Measurements from ENCODE around the gene TSPAN9.

The TSPAN9 gene

DNA sequence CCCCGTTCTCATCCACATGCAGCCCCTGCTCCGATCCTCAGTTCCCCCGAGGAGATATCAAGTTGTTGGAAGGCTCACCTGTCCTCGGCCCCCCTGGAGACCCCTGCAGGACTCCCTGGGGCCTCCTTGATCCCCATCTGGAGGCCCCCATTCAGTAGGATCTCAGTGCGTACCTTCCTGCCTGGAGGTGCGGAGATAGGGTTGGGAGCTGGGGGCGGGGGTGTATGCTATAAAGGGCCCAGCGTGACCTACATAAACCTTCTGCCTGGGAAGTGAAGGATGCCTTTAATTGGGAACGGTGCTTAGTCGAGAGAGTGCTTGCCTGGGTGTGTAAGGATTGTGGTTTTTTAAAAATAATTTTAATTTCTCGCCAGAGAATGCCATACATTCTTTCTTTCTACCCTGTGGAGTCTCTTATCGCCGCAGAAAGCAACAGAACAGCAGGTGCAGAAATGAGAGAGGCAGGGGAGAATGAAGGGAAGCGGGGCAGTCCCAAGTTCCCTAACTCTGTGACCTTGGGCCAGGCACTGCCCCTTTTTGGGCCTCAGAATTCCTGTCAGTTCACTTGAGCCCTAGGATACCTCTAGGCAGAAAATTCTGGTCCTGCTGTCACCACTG is 153.7 kb downstream of the TSPAN9 start:
- DNase-seq, result no peak

DNA sequence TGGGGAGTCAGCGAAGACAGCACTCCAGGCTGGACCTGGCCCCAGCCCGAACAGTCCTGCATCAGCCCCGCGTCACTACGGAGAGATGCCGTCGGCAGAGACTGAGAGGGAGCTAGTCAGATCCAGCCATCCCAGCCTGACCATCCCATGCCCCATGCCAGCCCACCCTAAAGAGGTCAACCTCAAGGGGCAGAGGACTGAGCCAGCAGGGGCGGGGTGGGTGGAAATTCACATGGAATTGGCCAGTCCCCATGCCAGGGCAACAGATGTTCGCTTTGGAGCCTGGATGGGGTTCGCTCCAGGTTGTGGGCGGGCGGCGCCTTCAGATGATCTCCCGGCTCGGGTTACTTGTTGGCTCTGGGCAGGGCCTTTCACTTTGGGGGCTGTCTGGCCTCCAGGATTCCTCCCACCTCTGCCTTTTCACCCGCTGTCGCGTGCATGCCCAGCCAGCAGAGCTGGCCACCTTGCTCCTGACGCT is 154.3 kb downstream of the TSPAN9 start:
- no peak for DNase-seq

DNA sequence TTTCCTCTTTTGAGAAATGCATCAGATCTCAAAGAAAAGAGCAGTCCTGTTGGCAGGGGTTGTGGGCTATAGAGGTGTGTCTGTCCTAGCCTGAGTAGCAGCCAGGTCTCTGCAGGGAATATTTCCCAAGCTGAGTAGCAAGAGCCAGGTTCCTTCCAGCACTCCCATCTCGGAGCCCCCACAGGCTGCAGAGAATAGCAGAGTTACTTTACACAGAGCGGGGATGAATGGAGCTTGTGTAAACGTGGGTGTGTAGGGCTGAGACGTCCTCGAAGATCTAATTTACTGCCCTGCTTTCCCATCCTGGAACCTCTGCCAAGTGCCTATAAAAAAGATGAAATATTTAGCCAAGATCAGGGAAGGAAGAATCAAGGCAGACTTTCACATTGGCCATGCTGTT is 156.6 kb downstream of the TSPAN9 start:
- DNase-seq, result peak in 2 of 3 experiments; percentile 35 to 45

DNA sequence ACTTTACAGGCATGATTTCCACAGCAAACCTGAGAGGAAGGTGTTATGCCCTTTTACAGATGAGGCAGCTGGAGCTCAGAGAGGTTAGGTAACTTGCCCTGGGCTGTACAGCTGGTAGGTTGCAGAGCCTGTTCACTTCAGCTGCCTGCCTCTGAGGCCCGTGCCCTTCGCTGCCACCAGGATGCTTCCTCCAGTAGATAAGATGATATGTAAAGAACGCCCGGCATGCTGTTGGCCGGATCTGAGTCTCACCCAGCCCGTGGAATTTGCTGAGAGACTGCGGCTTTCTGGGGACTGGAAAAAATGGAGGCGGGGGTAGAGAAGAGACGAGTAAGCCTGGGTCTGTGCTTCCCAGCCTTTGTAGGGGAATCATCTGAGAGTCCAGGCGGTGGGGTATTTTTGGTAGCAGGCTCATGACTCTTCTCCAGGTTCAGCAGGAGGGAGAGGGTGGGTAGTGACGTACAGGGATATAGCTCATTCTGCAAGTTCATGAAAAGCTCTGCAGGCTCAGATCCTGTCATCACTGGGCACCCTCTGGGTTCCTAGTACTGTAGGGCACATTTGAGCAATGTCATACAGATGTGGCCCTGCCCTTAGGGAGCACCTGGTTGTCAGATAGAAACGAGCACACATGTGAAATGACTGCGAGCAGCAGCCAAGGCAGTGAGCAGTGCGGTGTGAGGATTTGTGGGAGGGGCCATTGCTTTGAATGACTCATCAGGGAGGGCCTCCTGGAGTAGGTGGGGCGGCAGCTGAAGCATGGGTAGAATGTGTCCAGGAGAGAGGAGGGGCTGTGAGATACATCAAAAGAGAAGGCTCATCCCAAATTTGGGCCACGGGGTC is 159.4 kb downstream of the TSPAN9 start:
- peak in 2 of 3 experiments; percentile 34 to 59 for DNase-seq

DNA sequence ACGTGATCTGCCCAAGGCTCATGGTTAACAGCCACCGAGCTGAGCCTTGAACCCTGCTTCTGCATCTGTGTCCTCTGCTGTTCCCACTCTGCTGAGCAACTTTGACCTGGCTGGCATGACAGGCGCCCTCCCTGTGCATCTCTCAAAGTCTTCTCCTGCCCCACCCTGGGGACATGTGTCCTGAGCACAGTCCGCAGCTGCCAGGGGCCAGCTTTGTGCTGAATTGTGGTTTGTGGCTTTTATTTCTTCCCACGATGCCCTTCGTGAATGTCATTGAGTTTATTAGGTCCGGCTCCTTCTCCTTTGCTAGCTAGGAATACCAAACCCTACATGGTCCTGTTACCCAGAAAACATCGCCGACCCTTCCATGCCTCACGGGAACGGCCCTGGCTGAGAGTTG is 161.0 kb downstream of the TSPAN9 start:
- DNase-seq, result no peak

DNA sequence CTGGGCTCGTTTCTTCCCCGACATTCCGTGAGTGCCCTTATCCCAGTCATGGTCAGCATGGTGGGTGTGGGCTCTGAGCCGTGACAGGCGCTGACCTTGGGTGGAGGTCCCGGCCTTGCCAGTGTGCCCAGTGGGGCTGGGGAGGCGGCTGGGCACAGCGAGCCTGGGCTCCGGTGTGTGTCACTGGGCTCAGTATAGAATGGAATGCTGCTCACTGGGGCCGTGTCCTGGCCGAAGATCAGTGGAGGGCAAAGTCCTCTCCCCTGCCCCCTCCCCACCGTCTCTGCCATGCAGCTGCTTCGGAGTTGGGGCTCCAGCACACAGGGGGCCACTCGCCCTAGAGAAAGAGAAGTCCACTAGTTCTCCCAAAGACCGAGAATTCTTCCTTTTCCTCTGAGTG is 164.4 kb downstream of the TSPAN9 start:
- DNase-seq, result no peak

DNA sequence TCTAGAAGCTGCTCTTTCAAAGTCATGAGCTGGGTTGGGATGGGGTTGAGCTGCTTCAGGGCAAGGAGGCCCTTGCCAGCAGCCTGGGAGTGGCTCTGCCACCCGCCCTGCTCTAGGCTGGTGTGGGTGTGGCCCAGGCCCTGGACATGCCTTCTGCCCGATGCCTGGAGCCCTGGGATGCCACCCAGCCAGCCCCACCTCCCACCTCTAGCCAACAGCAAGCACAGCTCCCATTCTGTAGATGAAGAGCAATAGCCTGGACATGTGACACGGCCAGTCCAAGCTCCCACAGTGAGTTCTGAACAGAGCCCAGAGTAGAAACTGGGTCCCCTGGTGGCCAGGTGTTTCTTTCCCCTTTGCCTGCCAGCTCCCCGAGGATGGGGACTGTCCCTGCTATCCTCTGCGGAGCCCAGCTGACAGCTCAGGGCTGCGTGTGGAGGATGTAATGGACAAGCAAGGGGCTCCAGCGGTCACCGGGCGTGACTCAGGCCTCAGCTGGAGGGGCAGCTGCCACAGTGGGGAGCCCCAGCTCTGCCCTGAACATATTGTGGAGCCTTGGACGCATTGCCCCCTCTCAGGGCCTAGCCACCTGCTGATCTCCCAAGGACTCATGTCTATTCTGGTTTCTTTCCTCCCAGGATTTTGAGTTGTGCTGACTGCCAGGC is 165.2 kb downstream of the TSPAN9 start:
- peak in 2 of 3 experiments; percentile 43 to 71 for DNase-seq

DNA sequence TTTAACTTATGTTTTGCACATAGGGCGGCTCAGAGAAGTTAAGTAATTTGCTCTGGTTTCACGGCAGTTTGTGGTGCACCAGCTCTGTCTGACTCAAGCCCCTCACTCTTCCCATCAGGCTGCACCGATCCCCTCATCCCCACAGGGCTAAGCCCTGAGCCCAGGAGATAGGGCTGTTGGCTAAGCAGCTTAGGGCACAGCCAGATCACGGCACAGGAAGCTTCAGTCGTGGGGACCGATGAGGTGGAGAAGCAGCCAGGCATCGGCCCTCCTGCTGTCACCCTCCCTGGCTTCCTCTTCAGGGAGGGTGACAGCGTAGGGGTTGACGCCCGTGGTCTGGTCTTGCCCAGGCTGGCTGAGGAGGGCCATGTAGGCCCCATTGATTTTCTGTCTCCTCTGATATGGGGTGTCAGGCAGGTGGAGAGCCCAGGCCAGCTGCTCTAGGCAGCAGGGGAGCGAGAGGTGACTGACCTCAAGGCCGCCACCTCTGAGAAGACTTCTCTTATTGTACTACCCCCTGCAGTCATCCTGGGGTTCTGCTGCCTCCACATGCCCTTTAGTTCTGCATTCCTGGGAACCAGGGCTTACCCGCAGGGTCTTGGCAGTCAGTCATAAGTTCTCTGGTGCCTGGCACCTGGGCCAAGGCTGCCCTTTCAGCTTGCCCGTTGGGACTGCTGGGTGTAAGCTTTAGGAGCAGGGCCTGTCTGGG is 166.4 kb downstream of the TSPAN9 start:
- DNase-seq, result no peak

DNA sequence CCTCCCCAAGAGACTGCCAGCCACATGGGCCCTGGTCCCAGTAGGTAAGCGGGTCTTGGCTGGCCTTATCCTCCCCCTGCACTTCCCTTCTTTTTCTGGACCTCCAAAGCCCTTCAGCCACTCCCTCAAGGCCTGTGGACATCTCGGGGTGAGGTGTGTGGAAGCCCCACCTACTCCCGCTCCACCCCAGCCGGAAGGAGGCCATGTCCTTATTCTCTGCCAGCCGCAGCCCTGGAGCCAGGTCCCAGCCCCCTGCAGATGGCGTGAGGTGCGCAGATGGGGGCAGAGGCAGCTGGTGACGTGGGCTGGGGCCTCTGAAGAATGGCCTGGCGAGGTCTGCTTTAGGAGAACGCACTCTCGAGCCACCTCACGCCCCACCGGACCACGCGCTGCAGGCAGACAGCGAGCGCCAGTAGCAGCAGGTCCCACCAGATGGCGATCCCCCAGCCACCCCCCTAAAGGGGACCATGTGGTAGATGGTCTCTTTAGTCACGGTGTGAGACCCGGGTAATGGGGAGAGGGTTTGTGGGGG is 167.1 kb downstream of the TSPAN9 start:
- no peak for DNase-seq

DNA sequence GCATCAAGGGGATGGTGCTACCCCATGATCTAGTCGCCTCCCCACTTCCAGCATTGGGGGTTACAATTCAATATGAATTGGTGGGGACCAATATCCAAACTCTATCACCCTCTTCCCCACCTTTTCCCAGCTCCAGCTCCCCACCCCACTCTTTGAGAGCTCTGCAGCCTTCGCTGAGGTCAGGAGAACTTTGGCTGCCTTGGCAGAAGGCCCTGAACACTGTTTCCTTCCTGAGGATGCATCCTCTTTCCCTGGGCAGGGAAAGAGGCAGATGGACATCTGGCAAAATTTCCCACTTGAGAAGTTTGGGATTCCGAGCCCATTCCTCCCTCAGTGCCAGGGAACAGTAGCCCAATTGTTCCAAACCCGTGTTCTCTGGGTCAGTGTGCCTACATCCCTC is 169.1 kb downstream of the TSPAN9 start:
- DNase-seq, result no peak

DNA sequence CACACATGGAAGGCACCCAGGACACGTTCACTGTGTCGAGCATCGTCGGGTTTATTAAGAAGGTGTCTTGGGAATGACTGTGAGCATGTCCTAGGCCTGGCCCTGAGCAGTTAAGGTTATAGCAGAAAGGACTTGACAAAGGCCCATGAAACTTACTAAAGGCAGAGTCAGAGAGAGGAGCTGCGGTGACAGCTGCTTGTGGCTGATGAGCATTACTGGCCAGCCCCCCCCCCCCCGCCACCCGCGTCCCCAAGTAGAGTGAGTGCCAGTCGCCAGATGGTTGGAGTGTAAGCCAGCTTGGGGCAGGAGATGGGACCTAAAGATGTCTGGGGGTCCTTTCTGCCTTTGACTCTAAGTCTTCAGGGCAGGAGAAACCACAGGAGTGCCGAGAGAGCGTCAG is 169.9 kb downstream of the TSPAN9 start:
- DNase-seq, result no peak

DNA sequence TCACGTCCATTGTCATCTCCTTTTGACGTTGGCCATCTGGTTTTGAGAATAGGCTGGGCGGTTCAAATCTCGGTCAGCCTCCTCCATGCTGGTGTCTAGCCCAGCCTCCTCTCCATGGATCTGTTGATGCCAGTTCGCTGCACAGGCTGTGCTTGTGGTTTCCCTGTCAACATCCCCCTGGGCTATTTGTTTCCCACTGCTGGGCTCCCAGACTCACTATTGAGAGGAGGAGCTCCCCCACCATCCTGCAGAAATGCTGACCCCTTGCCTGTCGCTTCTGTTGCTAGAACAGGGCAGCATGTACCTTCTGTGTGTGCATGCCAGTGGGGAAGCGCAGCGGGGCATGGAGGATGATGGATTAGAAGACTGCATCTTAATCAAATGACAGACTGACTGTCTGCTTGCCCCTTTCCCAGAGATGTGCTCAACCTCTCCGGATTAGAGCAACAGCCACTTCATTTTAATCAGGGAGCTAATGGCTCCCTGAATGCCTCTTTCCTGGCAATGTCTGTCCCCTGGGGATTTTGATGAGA is 170.5 kb downstream of the TSPAN9 start:
- DNase-seq, result peak in 1 of 3 experiments; percentile 58

DNA sequence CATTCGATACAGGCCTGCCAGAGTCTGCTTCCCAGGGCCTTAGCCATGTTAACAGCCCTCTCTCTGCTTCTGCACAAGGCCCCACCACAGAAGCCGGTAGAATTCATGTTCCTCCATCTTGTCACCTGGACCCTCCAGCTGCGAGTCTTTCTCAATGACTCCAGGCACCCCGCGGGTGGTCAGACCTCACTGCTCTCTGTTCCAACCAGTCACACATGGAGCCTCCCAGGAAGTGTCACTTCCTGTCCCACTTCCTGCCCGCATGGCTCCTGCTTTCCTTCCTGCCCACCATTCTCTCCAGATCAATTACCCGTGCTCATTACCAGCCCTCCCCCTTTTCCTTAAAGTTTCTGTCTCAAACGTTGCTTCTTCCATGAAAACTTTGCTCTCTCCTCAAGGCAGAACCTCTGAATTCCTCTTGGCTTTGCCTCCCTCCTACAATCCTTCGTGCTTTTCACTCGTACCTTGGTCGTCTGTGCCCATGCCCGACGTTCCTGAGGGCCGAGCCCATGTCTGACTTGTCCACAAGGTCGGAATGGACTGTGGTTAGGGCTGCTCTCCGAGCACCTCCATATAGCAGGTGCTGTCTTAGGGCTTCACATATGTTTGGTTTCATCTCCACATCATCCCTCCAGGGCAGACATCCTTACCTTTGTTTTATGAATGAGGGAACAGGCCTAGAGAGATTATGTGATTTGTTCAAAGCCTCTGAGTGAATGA is 172.1 kb downstream of the TSPAN9 start:
- DNase-seq, result no peak

DNA sequence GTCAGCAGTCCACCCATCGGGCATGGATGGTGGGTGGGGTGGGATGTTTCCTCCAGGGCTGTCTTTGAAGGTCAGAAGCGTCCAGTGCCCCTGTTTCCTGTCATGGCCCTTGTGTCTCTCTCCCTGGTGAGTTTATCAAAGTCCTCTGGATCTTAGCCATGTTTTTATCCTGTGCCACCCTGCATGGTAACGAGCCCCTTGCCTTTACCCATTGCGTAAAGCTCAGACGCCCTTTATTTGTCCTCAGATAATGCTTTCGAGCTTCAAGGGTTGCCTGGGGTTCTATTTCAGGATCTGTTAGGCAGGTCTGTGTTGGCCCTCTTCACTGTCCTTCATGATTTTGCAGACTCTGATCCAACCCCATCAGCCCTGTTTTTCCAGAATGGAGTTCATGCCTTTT is 172.9 kb downstream of the TSPAN9 start:
- no peak for DNase-seq

DNA sequence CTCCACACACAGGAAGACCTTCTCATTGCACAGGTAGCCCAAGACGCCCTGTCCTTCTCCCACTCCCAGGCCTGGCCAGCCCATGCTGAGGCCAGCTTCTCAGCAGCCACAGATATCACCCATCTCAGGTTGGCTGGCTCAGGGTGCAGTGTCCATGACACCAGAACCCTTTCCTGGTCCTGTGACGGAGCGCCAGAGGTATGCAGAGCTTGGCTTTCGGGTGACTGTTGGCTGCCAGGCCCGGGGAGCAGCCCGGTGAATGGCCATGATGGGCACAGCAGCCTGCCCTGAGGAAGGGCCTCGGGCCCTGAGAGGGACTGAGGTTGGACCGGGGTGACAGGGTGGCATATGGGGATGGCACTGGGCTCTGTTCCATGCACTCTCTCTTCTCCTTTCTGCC is 173.4 kb downstream of the TSPAN9 start:
- no peak for DNase-seq

DNA sequence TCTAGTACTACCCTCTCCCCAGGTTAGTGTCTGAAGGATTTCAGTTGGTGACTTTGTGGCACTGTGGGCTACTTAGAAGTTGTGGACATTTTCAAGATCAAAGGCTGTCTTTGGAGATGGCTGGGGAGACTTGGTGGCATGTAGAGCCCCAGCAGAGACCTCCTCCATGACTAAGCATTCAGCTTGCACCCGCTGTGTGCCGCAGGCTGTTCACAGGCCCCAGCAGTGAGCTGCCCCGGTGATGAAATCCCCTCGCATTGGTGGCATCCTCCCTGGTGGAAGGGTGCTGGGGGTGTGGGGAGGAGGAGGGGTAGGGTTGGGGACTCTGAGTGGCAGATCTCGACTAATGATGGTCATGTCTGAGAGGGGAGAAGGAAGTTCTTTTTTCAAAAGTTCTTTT is 173.9 kb downstream of the TSPAN9 start:
- DNase-seq, result no peak

DNA sequence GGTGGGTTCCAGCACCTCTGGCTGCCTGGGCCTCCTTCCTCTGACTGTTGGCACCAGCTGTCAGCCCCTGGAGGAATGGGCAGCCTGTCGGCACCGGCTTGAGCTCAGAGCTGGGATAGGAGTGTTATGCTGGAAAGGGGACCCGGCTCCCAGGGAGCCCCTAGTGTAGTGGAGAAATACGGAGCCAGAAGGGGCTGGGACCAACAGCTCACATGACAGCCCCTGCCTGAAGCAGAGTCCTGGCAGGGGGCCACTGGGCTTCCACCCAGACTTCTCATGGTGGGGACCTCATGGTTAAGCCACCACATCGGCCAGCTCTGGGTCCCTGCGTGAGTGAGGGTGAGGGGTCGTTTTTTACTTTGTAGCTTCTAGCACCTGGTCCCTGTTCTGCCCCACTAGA is 174.5 kb downstream of the TSPAN9 start:
- no peak for DNase-seq

DNA sequence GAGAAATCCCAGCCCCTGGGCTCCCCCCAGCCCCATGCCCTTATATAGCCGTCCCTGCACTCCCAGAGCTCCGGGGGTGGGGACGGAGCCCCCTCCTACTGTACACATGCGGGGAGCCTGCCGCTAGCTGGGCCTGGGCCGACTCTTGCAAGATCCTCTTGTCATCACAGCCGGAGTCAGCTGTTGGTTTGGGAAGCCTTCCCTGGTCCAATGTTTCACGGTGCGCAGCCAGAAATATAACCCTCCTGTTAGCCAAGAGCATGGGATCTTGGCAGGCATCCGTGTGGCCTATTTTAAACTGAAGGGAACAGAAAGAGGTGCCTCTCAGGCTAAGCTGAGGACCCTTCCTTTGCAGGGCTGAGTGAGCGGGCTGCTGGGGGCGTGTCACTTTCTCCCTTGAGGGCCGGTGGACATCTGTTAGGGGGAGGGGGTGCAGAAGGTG is 175.3 kb downstream of the TSPAN9 start:
- no peak for DNase-seq

DNA sequence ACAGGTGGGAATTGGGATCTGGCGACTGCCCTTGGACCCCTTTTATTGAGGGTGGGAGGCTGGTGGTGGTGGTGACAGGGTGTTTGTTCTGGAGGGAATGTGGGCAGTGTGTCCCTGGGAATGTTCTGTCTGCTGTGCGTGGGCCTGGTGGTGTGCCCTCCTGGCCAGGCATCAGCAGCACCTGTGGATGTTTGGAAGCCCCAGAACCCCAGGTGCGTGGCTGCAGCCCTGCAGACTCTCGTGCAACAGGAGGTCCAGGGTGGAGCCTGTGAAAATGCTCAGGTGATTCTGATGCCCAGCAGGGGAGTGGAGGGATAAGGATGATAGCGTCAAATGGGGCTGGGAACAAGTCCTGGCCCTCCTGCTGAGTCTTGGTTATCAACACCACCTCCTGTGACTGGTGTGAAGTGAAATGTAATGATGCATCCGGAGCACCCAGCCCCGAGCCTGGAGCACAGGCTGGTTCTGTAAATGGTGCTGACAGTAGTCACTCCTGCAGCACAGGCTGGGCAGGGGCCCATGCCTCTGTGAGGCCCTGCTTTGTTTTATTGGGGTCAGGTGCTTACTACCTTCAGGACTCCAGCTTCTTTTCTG is 176.6 kb downstream of the TSPAN9 start:
- DNase-seq, result peak in 2 of 3 experiments; percentile 63 to 79

DNA sequence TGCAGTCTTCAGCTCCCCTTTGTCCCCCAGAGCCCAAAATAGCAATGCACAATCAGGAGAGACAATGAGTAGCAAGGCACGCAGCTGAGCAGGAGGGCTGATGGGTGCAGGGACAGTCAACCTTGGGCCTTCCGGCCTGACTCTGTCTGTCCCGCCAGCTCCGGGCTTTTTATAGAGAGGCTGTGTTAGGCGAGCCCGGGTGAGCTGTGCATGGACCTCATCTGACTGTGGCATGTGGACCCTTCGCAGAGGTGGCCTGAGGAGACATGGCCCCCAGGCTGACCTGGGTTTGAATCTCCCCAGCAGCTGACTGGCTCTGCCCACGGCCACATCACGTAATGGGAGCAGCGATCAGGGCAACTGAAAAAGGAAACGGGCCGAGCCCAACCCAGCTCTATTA is 177.9 kb downstream of the TSPAN9 start:
- DNase-seq, result no peak

DNA sequence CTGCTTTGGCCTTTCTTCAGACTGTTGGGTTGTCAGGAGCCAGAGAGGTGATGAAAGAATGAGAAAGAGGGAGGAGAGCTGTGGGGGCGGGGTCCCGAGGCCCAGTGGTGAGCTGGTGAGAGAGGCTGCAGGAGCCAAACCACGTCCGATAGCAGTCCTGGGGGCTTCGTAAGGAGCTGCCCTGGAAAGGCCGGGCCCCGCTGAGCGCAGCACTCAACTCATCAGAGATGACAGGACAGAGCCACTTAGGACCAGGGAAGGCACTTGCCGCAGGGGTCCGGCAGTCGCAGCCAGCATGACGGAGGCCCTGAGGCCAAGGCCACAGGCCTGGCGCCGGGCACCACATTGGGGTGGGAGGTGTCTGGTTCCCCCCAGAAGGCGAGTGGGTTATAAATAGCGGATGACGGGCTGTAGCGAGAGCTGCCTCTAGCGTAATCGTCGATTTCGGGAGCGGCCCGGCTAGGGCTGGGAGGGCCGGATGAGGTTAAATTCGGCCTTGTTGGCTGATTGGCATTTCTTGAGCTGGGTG is 179.0 kb downstream of the TSPAN9 start:
- no peak for DNase-seq
